ENCODE data around the gene CDH5. TPM values are rescaled to one million over a fixed set of nuclear protein-coding genes. Genes with fewer than 3 reads are reported as not detected.
A peak's percentile ranks its signal among the peaks of the same experiment; 100 is the strongest.

The CDH5 gene
- total and polyA plus RNA-seq, 2 of the 13 experiments (the other 11 are each of a cell fraction or from before 2014, with no cell fraction given) = 0.71 to 1.1 TPM

- TF ChIP-seq ZNF619 (CRISPR knock-in tag; IDR thresholded peaks at IDR 0.05) = peak; percentile 80
- TF ChIP-seq SP4 (CRISPR knock-in tag; IDR thresholded peaks at IDR 0.05) = peak; percentile 89
- no peak for TF ChIP-seq AKNA (CRISPR knock-in tag; IDR thresholded peaks at IDR 0.05; ENCODE audit: borderline replicate concordance)
- no peak for TF ChIP-seq ZNF513 (CRISPR knock-in tag; conservative IDR thresholded peaks at IDR 0.05)
- TF ChIP-seq HOXA9 (CRISPR knock-in tag; IDR thresholded peaks at IDR 0.05; ENCODE audit: borderline replicate concordance) = no peak
- 0 out of 2 replicates have a peak, but pooled peaks have one; percentile 19 for TF ChIP-seq ZSCAN9 (CRISPR knock-in tag; IDR thresholded peaks at IDR 0.05; ENCODE audit: borderline replicate concordance)
- TF ChIP-seq MZF1 (CRISPR knock-in tag; IDR thresholded peaks at IDR 0.05; ENCODE audit: borderline replicate concordance) = no peak
- no peak for TF ChIP-seq CHD2 (IDR thresholded peaks at IDR 0.05; ENCODE audit: low read depth, low read length)
- no peak for TF ChIP-seq ZNF3 (CRISPR knock-in tag; IDR thresholded peaks at IDR 0.05)
- TF ChIP-seq NPAS2 (CRISPR knock-in tag; IDR thresholded peaks at IDR 0.05; ENCODE audit: borderline replicate concordance) = no peak
- peak; percentile 70 to 88; a peak in 3 of 4 replicates for TF ChIP-seq HMGXB4 (CRISPR knock-in tag; IDR thresholded peaks at IDR 0.05; ENCODE audit: borderline replicate concordance in 1 of 2, low read depth in 1 of 2)
- no peak for TF ChIP-seq RERE (CRISPR knock-in tag; IDR thresholded peaks at IDR 0.05; ENCODE audit: low read depth)
- TF ChIP-seq WIZ (CRISPR knock-in tag; IDR thresholded peaks at IDR 0.05) = no peak
- no peak for TF ChIP-seq FOXA1 (IDR thresholded peaks at IDR 0.05)
- TF ChIP-seq FOXA1 (CRISPR knock-in tag; IDR thresholded peaks at IDR 0.05) = peak; percentile 63
- no peak for TF ChIP-seq MXI1 (IDR thresholded peaks at IDR 0.05; ENCODE audit: borderline replicate concordance, low read depth, low read length)
Observed at GRCh38 chr16:66406534-66407221, 40.2 kb downstream of the CDH5 start (continued).

All from HepG2 (cell line).